Measurements from ENCODE around the gene NAXD. TPM values are rescaled to one million over a fixed set of nuclear protein-coding genes. Genes with fewer than 3 reads are reported as not detected.

Gene NAXD
- total RNA-seq, 1 donor from 2014 or later, result 28.7 TPM

DNA sequence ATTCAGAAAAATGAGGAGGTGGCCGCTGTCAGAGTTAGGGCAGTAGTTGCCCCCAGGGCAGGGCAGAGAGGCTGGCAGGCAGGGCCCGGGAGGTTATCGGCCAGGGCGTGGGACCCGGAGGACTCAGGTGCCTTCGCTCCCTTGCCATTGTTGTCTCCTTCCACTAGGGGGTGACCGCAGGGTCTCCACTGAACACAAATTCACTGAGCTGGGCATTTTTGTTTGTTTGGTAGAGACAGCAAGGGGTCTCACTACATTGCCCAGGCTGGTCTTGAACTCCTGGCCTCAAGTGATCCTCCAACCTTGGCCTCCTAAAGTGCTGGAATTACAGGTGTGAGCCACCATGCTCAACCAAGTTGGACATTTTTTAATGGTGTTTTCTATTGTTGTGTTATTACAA lies 65.5 kb downstream of the NAXD start:
- peak; percentile 43 for DNase-seq (ENCODE audit: low spot score)
- H3K4me1 Mint-ChIP-seq (ENCODE audit: unreplicated experiment), result no peaks in the 10 kb centered on the region
- no peak overlapping the region for H3K4me3 Mint-ChIP-seq (ENCODE audit: unreplicated experiment)
- peaks cover 31% of the 10 kb centered on the region for H3K36me3 Mint-ChIP-seq (ENCODE audit: low read depth, unreplicated experiment)
- H3K27ac Mint-ChIP-seq (ENCODE audit: unreplicated experiment), result no peak overlapping the region
- TF ChIP-seq, protein P1, sequence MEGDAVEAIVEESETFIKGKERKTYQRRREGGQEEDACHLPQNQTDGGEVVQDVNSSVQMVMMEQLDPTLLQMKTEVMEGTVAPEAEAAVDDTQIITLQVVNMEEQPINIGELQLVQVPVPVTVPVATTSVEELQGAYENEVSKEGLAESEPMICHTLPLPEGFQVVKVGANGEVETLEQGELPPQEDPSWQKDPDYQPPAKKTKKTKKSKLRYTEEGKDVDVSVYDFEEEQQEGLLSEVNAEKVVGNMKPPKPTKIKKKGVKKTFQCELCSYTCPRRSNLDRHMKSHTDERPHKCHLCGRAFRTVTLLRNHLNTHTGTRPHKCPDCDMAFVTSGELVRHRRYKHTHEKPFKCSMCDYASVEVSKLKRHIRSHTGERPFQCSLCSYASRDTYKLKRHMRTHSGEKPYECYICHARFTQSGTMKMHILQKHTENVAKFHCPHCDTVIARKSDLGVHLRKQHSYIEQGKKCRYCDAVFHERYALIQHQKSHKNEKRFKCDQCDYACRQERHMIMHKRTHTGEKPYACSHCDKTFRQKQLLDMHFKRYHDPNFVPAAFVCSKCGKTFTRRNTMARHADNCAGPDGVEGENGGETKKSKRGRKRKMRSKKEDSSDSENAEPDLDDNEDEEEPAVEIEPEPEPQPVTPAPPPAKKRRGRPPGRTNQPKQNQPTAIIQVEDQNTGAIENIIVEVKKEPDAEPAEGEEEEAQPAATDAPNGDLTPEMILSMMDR (IDR thresholded peaks at IDR 0.05; ENCODE audit: unreplicated experiment), result peak; percentile 61
- no peaks in the 10 kb centered on the region for H3K9me3 Mint-ChIP-seq (ENCODE audit: unreplicated experiment)
- peaks cover 3% of the 10 kb centered on the region for H3K27me3 Mint-ChIP-seq (ENCODE audit: unreplicated experiment)

DNA sequence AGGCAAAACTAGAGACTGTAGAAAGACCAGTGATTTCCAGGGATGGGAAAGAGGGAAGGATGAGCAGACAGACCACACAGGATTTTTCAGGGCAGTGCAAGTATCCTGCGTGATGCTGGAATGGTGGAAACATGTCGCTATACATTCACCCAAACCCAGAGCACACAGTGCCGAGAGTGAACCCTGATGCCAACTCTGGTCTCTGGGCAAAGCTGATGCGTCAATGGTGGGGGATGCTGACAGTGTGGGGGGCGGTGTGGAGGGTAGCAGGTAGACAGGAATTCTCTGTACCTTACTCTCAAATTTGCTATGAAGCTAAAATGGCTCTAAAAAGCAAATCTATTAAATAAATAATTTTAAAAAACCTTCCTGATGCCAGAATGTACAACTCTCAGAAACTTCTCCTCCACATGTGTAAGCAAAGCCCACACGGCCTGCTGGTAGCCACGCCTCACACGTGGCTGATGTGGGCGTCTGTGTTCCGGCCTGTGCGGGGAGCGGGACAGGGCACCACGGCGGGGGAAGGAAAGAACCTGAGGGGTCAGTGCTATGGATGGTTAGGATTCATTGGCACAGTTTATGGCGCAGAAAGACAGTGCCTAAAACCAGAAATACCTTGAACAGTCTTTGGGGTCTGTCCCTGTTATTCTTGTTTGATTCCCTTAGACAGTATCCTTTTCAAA lies 66.7 kb downstream of the NAXD start:
- Mint-ChIP-seq H3K9me3 (ENCODE audit: unreplicated experiment) (no peaks in the 10 kb centered on the region), H3K4me3 (ENCODE audit: unreplicated experiment) (peak overlapping the region; percentile 7), H3K27ac (ENCODE audit: unreplicated experiment) (no peak overlapping the region), H3K4me1 (ENCODE audit: unreplicated experiment) (no peaks in the 10 kb centered on the region), H3K27me3 (ENCODE audit: unreplicated experiment) (peaks cover 3% of the 10 kb centered on the region), H3K36me3 (ENCODE audit: low read depth, unreplicated experiment) (peaks cover 21% of the 10 kb centered on the region)
- TF ChIP-seq, protein P1 (IDR thresholded peaks at IDR 0.05; ENCODE audit: unreplicated experiment), result no peak
- no peak for DNase-seq (ENCODE audit: low spot score)

DNA sequence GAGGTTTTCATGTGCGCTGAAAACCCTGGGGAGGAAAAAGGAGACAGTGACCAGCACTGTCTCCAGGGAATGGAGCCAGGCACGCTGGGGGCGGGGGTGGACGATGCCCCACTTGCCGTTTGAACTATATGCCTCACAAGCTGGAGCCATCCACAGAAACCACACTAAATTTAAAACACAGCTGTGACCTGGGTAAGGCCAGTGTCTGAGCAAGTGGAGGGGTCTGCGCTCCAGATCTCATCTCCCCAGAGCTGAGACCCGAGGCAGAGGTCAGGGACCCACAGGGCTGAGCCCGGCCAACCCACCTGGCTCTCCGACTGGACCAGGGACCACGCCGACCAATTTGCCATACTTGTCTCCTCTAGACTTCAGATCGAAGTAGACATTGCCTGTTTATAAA lies 67.4 kb downstream of the NAXD start:
- Mint-ChIP-seq H3K9me3 (ENCODE audit: unreplicated experiment) (no peaks in the 10 kb centered on the region), H3K27me3 (ENCODE audit: unreplicated experiment) (peaks cover 3% of the 10 kb centered on the region), H3K4me3 (ENCODE audit: unreplicated experiment) (no peak overlapping the region), H3K4me1 (ENCODE audit: unreplicated experiment) (no peaks in the 10 kb centered on the region), H3K36me3 (ENCODE audit: low read depth, unreplicated experiment) (peaks cover 21% of the 10 kb centered on the region), H3K27ac (ENCODE audit: unreplicated experiment) (no peak overlapping the region)
- TF ChIP-seq, protein P1 (IDR thresholded peaks at IDR 0.05; ENCODE audit: unreplicated experiment), result no peak
- DNase-seq (ENCODE audit: low spot score), result no peak

DNA sequence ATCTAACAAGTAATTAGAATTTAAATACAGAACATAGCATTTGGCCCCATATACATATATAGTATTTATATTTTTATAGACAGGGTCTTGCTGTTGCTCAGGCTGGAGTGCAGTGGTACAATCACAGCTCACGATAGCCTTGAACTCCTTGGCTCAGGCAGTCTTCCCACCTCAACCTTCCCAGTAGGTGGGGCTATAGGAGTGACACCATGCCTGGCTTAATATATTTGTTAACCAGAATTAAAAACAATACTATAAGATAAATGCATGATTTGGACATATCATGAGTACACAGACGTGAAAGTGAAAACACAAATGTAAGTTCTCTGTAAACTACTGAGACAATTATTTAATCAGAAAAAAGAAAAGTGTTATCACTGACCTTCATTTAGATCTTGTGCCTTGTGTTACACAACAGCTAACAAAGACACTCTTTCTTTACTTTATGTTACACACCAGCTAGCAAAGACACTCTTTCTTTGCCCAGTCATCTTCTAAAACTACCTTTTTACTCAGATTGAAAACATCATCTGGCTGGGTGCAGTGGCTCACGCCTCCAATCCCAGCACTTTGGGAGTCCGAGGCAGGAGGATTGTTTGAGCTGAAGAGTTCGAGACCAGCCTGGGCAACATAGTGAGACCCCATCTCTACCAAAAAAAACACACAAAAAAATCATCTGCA lies 68.0 kb downstream of the NAXD start:
- Mint-ChIP-seq H3K27me3 (ENCODE audit: unreplicated experiment) (peaks cover 3% of the 10 kb centered on the region), H3K36me3 (ENCODE audit: low read depth, unreplicated experiment) (peaks cover 17% of the 10 kb centered on the region), H3K27ac (ENCODE audit: unreplicated experiment) (no peak overlapping the region), H3K4me3 (ENCODE audit: unreplicated experiment) (no peak overlapping the region), H3K4me1 (ENCODE audit: unreplicated experiment) (no peaks in the 10 kb centered on the region), H3K9me3 (ENCODE audit: unreplicated experiment) (no peaks in the 10 kb centered on the region)
- TF ChIP-seq, protein P1 (IDR thresholded peaks at IDR 0.05; ENCODE audit: unreplicated experiment), result no peak
- DNase-seq (ENCODE audit: low spot score), result no peak

DNA sequence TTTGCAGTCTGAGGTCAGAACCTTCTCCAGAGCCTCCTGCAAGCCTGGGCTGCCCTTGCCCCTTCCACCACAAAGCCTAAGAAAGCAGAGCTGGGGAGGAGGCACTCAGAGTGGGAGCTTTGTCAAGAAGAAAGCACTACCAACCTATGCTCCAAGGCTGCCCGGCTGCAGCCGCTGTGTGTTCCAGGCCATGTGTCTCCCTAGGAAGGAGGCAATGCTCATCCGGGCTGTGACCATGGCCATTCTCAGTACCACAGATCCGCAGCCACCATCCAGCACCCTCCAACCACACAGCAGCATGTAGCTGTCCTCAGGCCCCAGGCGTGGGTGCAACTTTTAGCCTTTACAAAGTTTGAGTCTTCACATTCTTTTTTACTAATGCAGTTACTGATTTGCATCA lies 68.6 kb downstream of the NAXD start:
- Mint-ChIP-seq H3K27ac (ENCODE audit: unreplicated experiment) (no peak overlapping the region), H3K27me3 (ENCODE audit: unreplicated experiment) (peaks cover under 1% of the 10 kb centered on the region), H3K4me3 (ENCODE audit: unreplicated experiment) (no peak overlapping the region), H3K4me1 (ENCODE audit: unreplicated experiment) (no peaks in the 10 kb centered on the region), H3K36me3 (ENCODE audit: low read depth, unreplicated experiment) (peaks cover 12% of the 10 kb centered on the region), H3K9me3 (ENCODE audit: unreplicated experiment) (no peaks in the 10 kb centered on the region)
- no peak for DNase-seq (ENCODE audit: low spot score)
- TF ChIP-seq, protein P1 (IDR thresholded peaks at IDR 0.05; ENCODE audit: unreplicated experiment), result no peak
